Upper lobe of right lung (tissue), 1 donor: Measurements from ENCODE around the gene OR2H2. TPM values are rescaled to one million over a fixed set of nuclear protein-coding genes. Genes with fewer than 3 reads are reported as not detected.

ENCODE experiments used
- ATAC-seq: fragments of 200-7000 bp; cut with Tn5 transposase; one replicate; pipeline ENCODE4 v1.9.1; 2020; ENCODE audit warnings: mild to moderate bottlenecking, moderate library complexity
- DNase-seq: peaks from one replicate; pipeline ENCODE4 v3.0.0-alpha.2; 2020
- H3K27ac ChIP-seq: fragments of 200-600 bp; one replicate; pipeline ENCODE4 v1.8.0; 2022
- H3K27me3 ChIP-seq: fragments of 200-600 bp; one replicate; pipeline ENCODE4 v1.8.0; 2022; ENCODE audit warnings: mild to moderate bottlenecking
- H3K36me3 ChIP-seq: fragments of 200-600 bp; one replicate; pipeline ENCODE4 v1.8.0; 2022
- H3K4me1 ChIP-seq: fragments of 200-600 bp; one replicate; pipeline ENCODE4 v1.8.0; 2022
- H3K4me3 ChIP-seq: fragments of 200-600 bp; one replicate; pipeline ENCODE4 v1.8.0; 2022; ENCODE audit warnings: mild to moderate bottlenecking
- H3K9me3 ChIP-seq: fragments of 200-600 bp; one replicate; pipeline ENCODE4 v1.8.0; 2022
- intact Hi-C: fragments of 100-400 bp; cut with DNase I; formaldehyde crosslinking; loops from one replicate; pipeline ENCODE4 v1.11.0; 2022
- total RNA-seq: library from RNA; stranded (reverse); fragmentation: NEBNext Ultra II Directional; extraction: Animal tissue kit (Norgen Biotek cat#: 25700); gene quantifications from one replicate; pipeline ENCODE4 v1.2.1, GENCODE V29; 2021
- TF ChIP-seq, protein P1 (sequence below): fragments of 200-600 bp; IDR thresholded peaks from one replicate; pipeline ENCODE4 v1.8.0; 2022; ENCODE audit warnings: antibody characterized with exemption
- donor health status: DM: no; HTN: yes; CAD: no; lungs with severe emphysema.

OR2H2 gene
- total RNA-seq, 1 donor from 2014 or later = not detected

DNA sequence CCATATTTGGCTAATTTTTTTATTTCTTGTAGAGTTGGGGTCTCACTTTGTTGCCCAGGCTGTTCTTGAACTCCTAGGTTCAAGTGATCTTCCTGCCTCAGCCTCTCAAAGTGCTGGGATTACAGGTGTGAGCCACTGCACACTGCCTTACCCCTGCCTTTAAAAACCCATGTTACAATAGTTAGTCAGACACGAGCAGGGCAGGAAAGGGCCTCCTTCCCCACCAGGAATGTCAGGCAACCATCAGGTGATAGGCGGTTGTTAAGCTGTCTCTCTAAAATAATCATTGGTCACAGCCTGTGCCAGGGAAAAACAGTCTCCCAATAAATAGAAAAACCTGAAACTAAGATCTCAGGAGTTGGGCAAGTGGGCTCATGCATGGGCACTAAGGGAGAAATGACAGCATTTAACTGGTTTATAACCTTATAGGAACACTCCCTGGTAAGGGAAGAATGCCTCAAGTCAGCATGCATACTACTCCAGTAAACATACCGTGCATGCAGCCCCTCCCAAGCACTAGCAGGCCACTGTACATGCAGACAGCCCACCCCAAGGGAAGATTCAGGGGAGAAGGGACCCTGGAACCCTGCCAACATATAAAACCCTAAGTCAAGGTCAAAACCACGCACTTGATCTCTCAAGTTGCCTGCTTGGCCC is 8.4 kb downstream of the OR2H2 start:
- TF ChIP-seq, protein P1, sequence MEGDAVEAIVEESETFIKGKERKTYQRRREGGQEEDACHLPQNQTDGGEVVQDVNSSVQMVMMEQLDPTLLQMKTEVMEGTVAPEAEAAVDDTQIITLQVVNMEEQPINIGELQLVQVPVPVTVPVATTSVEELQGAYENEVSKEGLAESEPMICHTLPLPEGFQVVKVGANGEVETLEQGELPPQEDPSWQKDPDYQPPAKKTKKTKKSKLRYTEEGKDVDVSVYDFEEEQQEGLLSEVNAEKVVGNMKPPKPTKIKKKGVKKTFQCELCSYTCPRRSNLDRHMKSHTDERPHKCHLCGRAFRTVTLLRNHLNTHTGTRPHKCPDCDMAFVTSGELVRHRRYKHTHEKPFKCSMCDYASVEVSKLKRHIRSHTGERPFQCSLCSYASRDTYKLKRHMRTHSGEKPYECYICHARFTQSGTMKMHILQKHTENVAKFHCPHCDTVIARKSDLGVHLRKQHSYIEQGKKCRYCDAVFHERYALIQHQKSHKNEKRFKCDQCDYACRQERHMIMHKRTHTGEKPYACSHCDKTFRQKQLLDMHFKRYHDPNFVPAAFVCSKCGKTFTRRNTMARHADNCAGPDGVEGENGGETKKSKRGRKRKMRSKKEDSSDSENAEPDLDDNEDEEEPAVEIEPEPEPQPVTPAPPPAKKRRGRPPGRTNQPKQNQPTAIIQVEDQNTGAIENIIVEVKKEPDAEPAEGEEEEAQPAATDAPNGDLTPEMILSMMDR = no peak
- no peak for DNase-seq
- no peaks in the 10 kb centered on the region for H3K4me1 ChIP-seq
- no peak overlapping the region for H3K4me3 ChIP-seq
- H3K9me3 ChIP-seq = no peaks in the 10 kb centered on the region
- peaks cover 26% of the 10 kb centered on the region for H3K27me3 ChIP-seq
- intact Hi-C loops = no loop called here
- ATAC-seq = no peak
- H3K27ac ChIP-seq = no peak overlapping the region
- H3K36me3 ChIP-seq = no peaks in the 10 kb centered on the region

GRCh38 chr6:29596381-29596900 is 11.5 kb downstream of the OR2H2 start:
- Histone ChIP-seq H3K9me3 (no peaks in the 10 kb centered on the region), H3K4me1 (no peaks in the 10 kb centered on the region), H3K4me3 (no peak overlapping the region), H3K27ac (no peak overlapping the region), H3K36me3 (no peaks in the 10 kb centered on the region), H3K27me3 (peaks cover 8% of the 10 kb centered on the region)
- intact Hi-C loops = no loop called here
- ATAC-seq (no peak), DNase-seq (no peak)
- TF ChIP-seq, protein P1 = no peak

- H3K27me3 ChIP-seq = peaks cover 3% of the 10 kb centered on the region
- H3K36me3 ChIP-seq = no peaks in the 10 kb centered on the region
- DNase-seq (no peak), ATAC-seq (no peak)
- intact Hi-C loops = no loop called here
- H3K27ac ChIP-seq = no peak overlapping the region
- TF ChIP-seq, protein P1 = no peak
- no peaks in the 10 kb centered on the region for H3K9me3 ChIP-seq
- no peaks in the 10 kb centered on the region for H3K4me1 ChIP-seq
- H3K4me3 ChIP-seq = no peak overlapping the region
These were observed 12.3 kb downstream of the OR2H2 start for GRCh38 chr6:29597184-29597583.

DNA sequence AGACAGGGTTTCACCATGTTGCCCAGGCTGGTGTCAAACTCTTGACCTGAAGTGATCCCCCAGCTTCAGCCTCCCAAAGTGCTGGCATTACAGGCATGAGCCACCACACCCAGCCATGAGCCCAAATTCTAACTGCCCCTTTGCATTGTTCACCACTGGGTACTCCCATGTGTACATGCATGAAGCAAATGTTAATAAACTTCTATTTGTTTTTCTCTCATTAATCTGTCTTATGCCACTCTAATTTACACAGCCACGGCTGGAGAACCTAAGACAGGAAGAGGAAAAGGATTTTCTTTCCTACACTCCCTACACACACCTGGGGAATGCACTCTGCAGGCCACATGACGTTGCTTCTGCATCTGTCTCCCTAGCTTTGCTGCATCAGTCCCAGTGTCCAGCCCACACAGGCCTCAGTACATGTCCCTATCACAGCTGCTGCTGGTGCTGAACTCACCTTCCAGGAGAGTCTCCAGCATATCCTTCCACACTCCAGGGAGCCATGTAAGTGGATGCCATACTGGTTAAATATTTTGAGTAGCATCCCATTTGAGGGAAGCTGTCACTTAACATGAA is 13.3 kb downstream of the OR2H2 start:
- H3K36me3 ChIP-seq = peaks cover 9% of the 10 kb centered on the region
- no peak overlapping the region for H3K4me3 ChIP-seq
- no peak overlapping the region for H3K27ac ChIP-seq
- TF ChIP-seq, protein P1 = no peak
- no peak for DNase-seq
- H3K9me3 ChIP-seq = no peaks in the 10 kb centered on the region
- intact Hi-C loops = no loop called here
- H3K27me3 ChIP-seq = no peaks in the 10 kb centered on the region
- H3K4me1 ChIP-seq = no peaks in the 10 kb centered on the region
- ATAC-seq = no peak

GRCh38 chr6:29602564-29603361 is 17.8 kb downstream of the OR2H2 start:
- TF ChIP-seq, protein P1 = no peak
- DNase-seq (no peak), ATAC-seq (no peak)
- Histone ChIP-seq H3K36me3 (peaks cover 40% of the 10 kb centered on the region), H3K4me1 (no peaks in the 10 kb centered on the region), H3K27me3 (no peaks in the 10 kb centered on the region), H3K27ac (no peak overlapping the region), H3K4me3 (no peak overlapping the region), H3K9me3 (no peaks in the 10 kb centered on the region)
- intact Hi-C loops = no loop called here
